ENCODE results near the gene CHST4. TPM values are rescaled to one million over a fixed set of nuclear protein-coding genes. Genes with fewer than 3 reads are reported as not detected.
"Not testable (repeated sequence)": the region's sequence is repeated elsewhere in the genome, so short reads cannot be mapped to it uniquely, and the experiment has no call there.

The CHST4 gene
- total RNA-seq, 3 donors from 2014 or later, result not detected

- peak; percentile 60 for ATAC-seq
- intact Hi-C loops (cut with DNase I, micrococcal nuclease), result no loop called here
- Histone ChIP-seq H3K36me3 (ENCODE audit: low read depth) (no peaks in the 10 kb centered on the region), H3K9me3 (no peaks in the 10 kb centered on the region), H3K4me1 (ENCODE audit: low read depth) (no peaks in the 10 kb centered on the region), H3K4me3 (no peak overlapping the region)
- no peak for DNase-seq
- no peak for TF ChIP-seq CTCF (IDR thresholded peaks at IDR 0.05)
Measured at GRCh38 chr16:71572497-71573116, 46.4 kb downstream of the CHST4 start.

GRCh38 chr16:71573387-71574094 lies 47.3 kb downstream of the CHST4 start:
- DNase-seq (no peak), ATAC-seq (no peak)
- H3K4me1 ChIP-seq (ENCODE audit: low read depth), result no peaks in the 10 kb centered on the region
- no peaks in the 10 kb centered on the region for H3K9me3 ChIP-seq
- H3K4me3 ChIP-seq, result no peak overlapping the region
- H3K36me3 ChIP-seq (ENCODE audit: low read depth), result no peaks in the 10 kb centered on the region
- TF ChIP-seq CTCF (IDR thresholded peaks at IDR 0.05), result no peak
- intact Hi-C loops (cut with DNase I, micrococcal nuclease), result no loop called here

GRCh38 chr16:71574702-71575101 lies 48.5 kb downstream of the CHST4 start:
- intact Hi-C loops (cut with DNase I, micrococcal nuclease), result no loop called here
- TF ChIP-seq CTCF (IDR thresholded peaks at IDR 0.05), result no peak
- Histone ChIP-seq H3K36me3 (ENCODE audit: low read depth) (no peaks in the 10 kb centered on the region), H3K9me3 (no peaks in the 10 kb centered on the region), H3K4me1 (ENCODE audit: low read depth) (no peaks in the 10 kb centered on the region), H3K4me3 (no peak overlapping the region)
- ATAC-seq, result no peak
- no peak for DNase-seq

- no peak for ATAC-seq
- Histone ChIP-seq H3K4me3 (no peak within 1 kb of the TSS), H3K36me3 (ENCODE audit: low read depth) (no peaks in the 10 kb centered on the region), H3K9me3 (no peaks in the 10 kb centered on the region), H3K4me1 (ENCODE audit: low read depth) (no peaks in the 10 kb centered on the region)
- intact Hi-C loops (cut with DNase I, micrococcal nuclease), result no loop called here
- DNase-seq, result no peak
- no peak for TF ChIP-seq CTCF (IDR thresholded peaks at IDR 0.05)
Measured at GRCh38 chr16:71576971-71577370, 50.7 kb downstream of the CHST4 start, which contains the start of gene TAT. TSS of gene TAT (minus strand) at chr16:71577092. CDS start at chr16:71576415, 677 bp downstream.

- ATAC-seq; H3K4me1 ChIP-seq (ENCODE audit: low read depth); H3K36me3 ChIP-seq (ENCODE audit: low read depth); intact Hi-C loops (cut with DNase I, micrococcal nuclease); H3K9me3 ChIP-seq; DNase-seq; H3K4me3 ChIP-seq: not testable (repeated sequence)
Measured at GRCh38 chr16:71582553-71582848, 56.3 kb downstream of the CHST4 start.

GRCh38 chr16:71584543-71585317 lies 58.5 kb downstream of the CHST4 start:
- intact Hi-C loops (cut with DNase I, micrococcal nuclease), result no loop called here
- ATAC-seq (no peak), DNase-seq (no peak)
- no peaks in the 10 kb centered on the region for H3K4me1 ChIP-seq (ENCODE audit: low read depth)
- no peak overlapping the region for H3K4me3 ChIP-seq
- no peaks in the 10 kb centered on the region for H3K9me3 ChIP-seq
- no peaks in the 10 kb centered on the region for H3K36me3 ChIP-seq (ENCODE audit: low read depth)
- no peak for TF ChIP-seq CTCF (IDR thresholded peaks at IDR 0.05)

Data from mucosa of descending colon (tissue), 3 donors.